Body of pancreas (tissue), 4 donors: ENCODE results near the gene DGLUCY. TPM values are rescaled to one million over a fixed set of nuclear protein-coding genes. Genes with fewer than 3 reads are reported as not detected.
"Not testable (repeated sequence)": the region's sequence is repeated elsewhere in the genome, so short reads cannot be mapped to it uniquely, and the experiment has no call there.

Source experiments
- ATAC-seq: fragments of 150-250 bp; one replicate; pipeline ENCODE4 v1.9.1; 2016
- DNase-seq, 4 donors: peaks; one replicate each; pipeline ENCODE4 v3.0.0-alpha.2; 2019
- H3K27ac ChIP-seq, 4 donors: fragments of 200-600 bp; sonication (generic); 1 replicate in 3 of 4; 2 replicates in 1 of 4; pipeline versions ENCODE4 v1.5.1 to v1.6.1; 2016 to 2019; ENCODE audit warnings: mild to moderate bottlenecking in 1 of 4, mixed read lengths in 1 of 4, moderate library complexity in 1 of 4
- H3K27me3 ChIP-seq, 2 donors: fragments of 200-600 bp; sonication (generic); one replicate each; pipeline ENCODE4 v1.6.0; 2016; ENCODE audit warnings: mild to moderate bottlenecking in 1 of 2
- H3K36me3 ChIP-seq, 2 donors: fragments of 200-600 bp; sonication (generic); replicated peaks in 1 of 2; 2 replicates each; pipeline ENCODE4 v1.5.1; 2016; ENCODE audit warnings: low read depth in 2 of 2; ENCODE audit not compliant: insufficient read depth in 1 of 2
- H3K4me1 ChIP-seq: fragments of 200-600 bp; sonication (generic); one replicate; pipeline ENCODE4 v1.6.0; 2016
- H3K4me3 ChIP-seq, 2 donors: fragments of 200-600 bp; sonication (generic); 1 replicate in 1 of 2; 2 replicates in 1 of 2; pipeline ENCODE4 v1.5.1; 2016 to 2019
- H3K9me3 ChIP-seq, 3 donors: fragments of 200-600 bp; sonication (generic); 1 replicate in 2 of 3; 2 replicates in 1 of 3; pipeline ENCODE4 v1.5.1; 2016
- POLR2A ChIP-seq, 3 donors: fragments of 450-650 bp; IDR thresholded peaks; one replicate each; pipeline ENCODE4 v1.6.1; 2016; ENCODE audit warnings: antibody characterized with exemption in 3 of 3, mild to moderate bottlenecking in 2 of 3
- WGBS, 2 donors: methylation state at CpG; one replicate each; pipeline ENCODE4 v1.1.5; 2017; 5-methylcytosine and 5-hydroxymethylcytosine counted together
- intact Hi-C: fragments of 100-400 bp; cut with DNase I; formaldehyde crosslinking; loops from one replicate; pipeline ENCODE4 v1.15.1; 2023
- total RNA-seq, 2 donors: library from RNA; depleted of rRNA; stranded (reverse); fragments of >200 nt; gene quantifications; one replicate each; pipeline ENCODE4 v1.1.0, GENCODE V29; 2016
- TF ChIP-seq, protein P1 (sequence below), 7 experiments: fragments of 450-650 bp in 4 of 7; fragments of 200-600 bp in 3 of 7; sonication (generic) in 3 of 7; IDR thresholded peaks; one replicate each; pipeline ENCODE4 v1.5.1; 2016 to 2019; ENCODE audit warnings: antibody characterized with exemption in 7 of 7

The DGLUCY gene
- total RNA-seq, 2 donors from 2014 or later, result 30.9 to 77.8 TPM

DNA sequence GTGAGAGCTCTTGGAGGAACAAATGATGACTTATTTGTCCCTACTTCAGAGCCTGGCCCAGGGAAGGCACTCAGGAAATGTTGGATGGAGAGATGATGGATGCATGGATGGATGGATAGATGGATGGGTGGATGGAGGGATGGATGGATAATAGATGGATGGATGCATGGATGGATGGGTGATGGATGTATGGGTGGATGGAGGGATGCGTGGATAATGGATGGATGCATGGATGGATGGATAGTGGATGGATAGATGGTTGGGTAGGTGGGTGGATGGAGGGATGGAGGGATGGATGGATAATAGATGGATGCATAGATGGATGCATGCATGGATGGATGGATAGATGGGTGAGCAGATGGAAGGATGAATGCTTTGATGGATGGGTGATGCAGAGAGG, 107.4 kb downstream of the DGLUCY start:
- no peaks in the 10 kb centered on the region for H3K27me3 ChIP-seq
- TF ChIP-seq POLR2A (IDR thresholded peaks at IDR 0.05), result no peak
- TF ChIP-seq, protein P1, sequence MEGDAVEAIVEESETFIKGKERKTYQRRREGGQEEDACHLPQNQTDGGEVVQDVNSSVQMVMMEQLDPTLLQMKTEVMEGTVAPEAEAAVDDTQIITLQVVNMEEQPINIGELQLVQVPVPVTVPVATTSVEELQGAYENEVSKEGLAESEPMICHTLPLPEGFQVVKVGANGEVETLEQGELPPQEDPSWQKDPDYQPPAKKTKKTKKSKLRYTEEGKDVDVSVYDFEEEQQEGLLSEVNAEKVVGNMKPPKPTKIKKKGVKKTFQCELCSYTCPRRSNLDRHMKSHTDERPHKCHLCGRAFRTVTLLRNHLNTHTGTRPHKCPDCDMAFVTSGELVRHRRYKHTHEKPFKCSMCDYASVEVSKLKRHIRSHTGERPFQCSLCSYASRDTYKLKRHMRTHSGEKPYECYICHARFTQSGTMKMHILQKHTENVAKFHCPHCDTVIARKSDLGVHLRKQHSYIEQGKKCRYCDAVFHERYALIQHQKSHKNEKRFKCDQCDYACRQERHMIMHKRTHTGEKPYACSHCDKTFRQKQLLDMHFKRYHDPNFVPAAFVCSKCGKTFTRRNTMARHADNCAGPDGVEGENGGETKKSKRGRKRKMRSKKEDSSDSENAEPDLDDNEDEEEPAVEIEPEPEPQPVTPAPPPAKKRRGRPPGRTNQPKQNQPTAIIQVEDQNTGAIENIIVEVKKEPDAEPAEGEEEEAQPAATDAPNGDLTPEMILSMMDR (IDR thresholded peaks at IDR 0.05), result no peak
- ATAC-seq, result no peak
- DNase-seq, result no peak
- H3K9me3 ChIP-seq, result no peaks in the 10 kb centered on the region
- WGBS, 2 donors, result 82 to 97% methylated on average over 1 of the region's 1 CpG
- no peak overlapping the region for H3K27ac ChIP-seq
- intact Hi-C loops, result no loop called here
- peaks cover 0 to 4% of the 10 kb centered on the region in 2 donors for H3K36me3 ChIP-seq
- H3K4me3 ChIP-seq, result no peak overlapping the region
- H3K4me1 ChIP-seq, result no peaks in the 10 kb centered on the region

DNA sequence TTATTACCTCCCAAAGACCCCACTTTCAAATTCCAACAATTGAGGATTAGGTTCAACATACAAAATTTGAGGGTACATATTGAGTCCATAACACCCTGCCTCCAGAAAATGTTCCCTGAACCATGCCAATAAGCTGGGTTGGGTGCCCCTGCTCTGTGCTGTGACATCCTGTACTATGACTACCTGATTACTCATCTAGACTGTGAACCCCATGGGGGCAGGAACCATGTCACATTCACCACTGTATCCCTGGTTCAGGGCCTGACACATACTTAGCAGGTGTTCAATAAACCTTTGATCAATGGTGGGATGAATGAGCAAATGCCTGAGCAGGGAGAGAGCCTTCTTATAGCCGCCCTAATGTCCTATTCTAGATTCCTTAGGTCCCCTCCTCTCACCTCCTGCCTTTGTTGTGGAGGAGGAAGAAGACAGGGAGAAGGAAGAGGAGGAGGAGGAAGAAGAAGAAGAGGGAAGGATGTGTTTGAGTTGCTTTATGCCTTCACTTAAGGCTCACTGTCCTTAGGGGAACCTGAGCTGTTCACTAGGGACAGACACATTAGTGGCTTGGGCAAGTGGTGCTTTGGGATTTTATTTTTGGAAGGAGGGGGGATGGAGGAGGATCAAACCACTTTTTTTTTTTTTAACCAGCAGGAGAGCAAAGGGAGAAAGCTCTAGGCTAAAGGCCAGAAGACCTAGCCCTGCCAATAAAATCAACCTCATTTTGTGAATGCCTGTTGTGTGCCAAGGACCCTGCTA, 109.3 kb downstream of the DGLUCY start:
- DNase-seq, result no peak
- ATAC-seq, result no peak
- H3K27ac ChIP-seq, result no peak overlapping the region
- H3K9me3 ChIP-seq, result no peaks in the 10 kb centered on the region
- H3K27me3 ChIP-seq, result no peaks in the 10 kb centered on the region
- peaks cover 0 to 4% of the 10 kb centered on the region in 2 donors for H3K36me3 ChIP-seq
- TF ChIP-seq, protein P1 (IDR thresholded peaks at IDR 0.05), result no peak
- intact Hi-C loops, result no loop called here
- H3K4me1 ChIP-seq, result no peaks in the 10 kb centered on the region
- 89 to 100% methylated on average over 1 of the region's 1 CpG for WGBS, 2 donors
- no peak overlapping the region for H3K4me3 ChIP-seq

DNA sequence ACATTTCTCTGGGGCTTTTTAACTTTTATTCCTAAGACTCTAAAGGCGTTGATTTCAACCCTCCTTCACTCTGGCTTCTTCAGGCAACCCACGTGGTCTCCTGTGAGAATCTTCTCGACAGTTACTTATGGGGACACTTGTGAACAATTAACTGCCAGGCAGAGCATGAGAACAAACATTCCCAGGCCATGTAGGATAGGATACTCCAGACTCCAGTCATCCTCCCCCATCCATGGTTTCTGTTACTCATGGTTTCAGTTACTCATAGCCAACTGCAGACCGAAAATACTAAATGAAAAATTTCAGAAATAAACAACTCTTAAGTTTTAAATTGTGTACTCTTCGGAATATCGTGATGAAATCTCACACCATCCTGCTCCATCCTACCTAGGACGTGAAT, 111.2 kb downstream of the DGLUCY start:
- TF ChIP-seq, protein P1 (IDR thresholded peaks at IDR 0.05), result no peak
- no peak for TF ChIP-seq POLR2A (IDR thresholded peaks at IDR 0.05)
- Histone ChIP-seq H3K27me3 (no peaks in the 10 kb centered on the region), H3K4me1 (no peaks in the 10 kb centered on the region), H3K9me3 (peaks cover 0 to under 1% (median 0%) of the 10 kb centered on the region in 3 donors), H3K36me3 (peaks cover 0 to 4% of the 10 kb centered on the region in 2 donors), H3K27ac (no peak overlapping the region), H3K4me3 (no peak overlapping the region)
- DNase-seq (no peak), ATAC-seq (no peak)
- 87 to 95% methylated on average over 7 of the region's 7 CpGs for WGBS, 2 donors
- intact Hi-C loops, result no loop called here

DNA sequence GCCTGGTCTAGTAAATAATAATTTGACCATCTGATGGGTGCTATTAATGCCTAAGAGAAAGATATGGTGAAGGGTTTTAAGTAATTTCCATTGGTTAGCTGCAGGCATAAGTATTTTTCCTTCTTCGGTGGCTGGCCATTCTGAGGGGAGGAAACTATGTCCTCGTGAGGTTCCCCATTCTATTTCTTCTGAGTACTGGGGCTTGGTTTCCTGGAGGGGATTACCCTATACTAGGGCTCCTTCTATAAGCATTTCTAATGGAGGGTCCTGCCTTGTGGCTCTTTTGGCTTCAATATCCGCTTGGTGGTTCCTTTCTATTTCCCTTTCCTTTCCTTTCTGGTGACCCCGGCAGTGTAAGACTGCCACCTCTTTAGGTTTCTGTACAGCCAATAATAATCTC, 112.5 kb downstream of the DGLUCY start:
- H3K27me3 ChIP-seq, H3K9me3 ChIP-seq, H3K27ac ChIP-seq, H3K4me1 ChIP-seq, intact Hi-C loops, H3K4me3 ChIP-seq, H3K36me3 ChIP-seq, DNase-seq, ATAC-seq: not testable (repeated sequence)
- 85 to 98% methylated on average over 4 of the region's 4 CpGs for WGBS, 2 donors

DNA sequence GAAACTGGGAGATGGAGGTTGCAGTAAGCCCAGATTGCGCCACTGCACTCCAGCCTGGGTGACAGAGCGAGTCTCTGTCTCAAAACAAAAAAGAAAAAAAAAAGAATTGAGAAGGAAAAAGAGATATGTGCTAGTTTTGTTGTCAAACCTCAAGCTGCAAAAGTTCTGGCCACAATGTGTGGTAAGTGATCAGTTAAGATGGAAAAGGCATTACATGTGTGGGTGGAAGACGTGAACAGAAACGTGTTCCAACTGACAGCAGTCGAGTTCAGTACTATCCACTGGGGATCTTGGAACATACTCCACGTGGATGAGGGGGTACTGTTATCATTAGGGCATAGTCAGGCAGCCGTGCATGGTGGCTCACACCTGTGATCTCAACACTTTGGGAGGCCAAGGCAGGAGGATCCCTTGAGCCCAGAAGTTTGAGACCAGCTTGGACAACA, 113.3 kb downstream of the DGLUCY start:
- Histone ChIP-seq H3K4me1 (no peaks in the 10 kb centered on the region), H3K27ac (no peak overlapping the region)
- 84% methylated on average over 7 of the region's 7 CpGs for WGBS, 2 donors

More for the DNA sequence above, 113.3 kb downstream of the DGLUCY start:
- TF ChIP-seq, protein P1 (IDR thresholded peaks at IDR 0.05), result no peak
- TF ChIP-seq POLR2A (IDR thresholded peaks at IDR 0.05), result no peak
- H3K9me3 ChIP-seq, result peaks cover 0 to 8% (median 0%) of the 10 kb centered on the region in 3 donors
- H3K4me3 ChIP-seq, result no peak overlapping the region
- no peaks in the 10 kb centered on the region for H3K27me3 ChIP-seq
- DNase-seq (no peak), ATAC-seq (no peak)
- peaks cover 0 to 4% of the 10 kb centered on the region in 2 donors for H3K36me3 ChIP-seq
- intact Hi-C loops, result no loop called here
